ENCODE measurements around the gene PYGM. TPM values are rescaled to one million over a fixed set of nuclear protein-coding genes. Genes with fewer than 3 reads are reported as not detected.
A peak's percentile ranks its signal among the peaks of the same experiment; 100 is the strongest.

Gene PYGM
- total and polyA plus RNA-seq, 2 donors (not counting 3 experiments of a cell fraction or from before 2014, with no cell fraction given) = 0.10 to 0.62 TPM

GRCh38 chr11:64803158-64803845 lies 43.5 kb upstream of the PYGM start, which contains the start of gene MAP4K2:
MAP4K2 (minus strand) TSS chr11:64803214; CDS start chr11:64803149, 65 bp downstream.
- H3K27ac ChIP-seq (ENCODE audit: insufficient read depth, low read depth, low read length) = peak within 1 kb of the TSS; percentile 75
- H3K9ac ChIP-seq (replicated peaks; ENCODE audit: extremely low read depth, insufficient read depth, low read length) = peak within 1 kb of the TSS; percentile 77
- H3K79me2 ChIP-seq (ENCODE audit: control insufficient read depth, insufficient read depth, low read length) = peaks cover 7% of the 10 kb centered on the region
- H4K20me1 ChIP-seq (replicated peaks; ENCODE audit: control insufficient read depth, extremely low read depth, insufficient read depth, low read length) = no peaks in the 10 kb centered on the region
- peak within 1 kb of the TSS; percentile 59 to 87 (median 70) for H3K4me3 ChIP-seq (replicated peaks in 1 of 3; ENCODE audit: insufficient read depth in 1 of 3, low read depth in 1 of 3, low read length in 3 of 3)
- peaks cover 36% of the 10 kb centered on the region for H3K4me1 ChIP-seq (ENCODE audit: control insufficient read depth, extremely low read depth, insufficient read depth, low read length)
- H2AFZ ChIP-seq (ENCODE audit: low read depth, low read length) = peak within 1 kb of the TSS; percentile 62
- H3K9me3 ChIP-seq (replicated peaks; ENCODE audit: control insufficient read depth, insufficient read depth, low read length) = no peaks in the 10 kb centered on the region
- H3K36me3 ChIP-seq (ENCODE audit: control insufficient read depth in 2 of 2, extremely low read depth in 1 of 2, insufficient read depth in 2 of 2, low read length in 2 of 2) = peaks cover 2 to 28% of the 10 kb centered on the region in 2 experiments
- dilution Hi-C loops (cut with MboI; ENCODE audit: extremely low pct_ligation_motif_present, low sequenced_read_pairs) (no loop called here), intact Hi-C loops (cut with micrococcal nuclease) (loop anchor here (1.0 to 2.0 kb wide), 3 partner anchors 25 to 211 kb away; partner anchors contain the start of genes ARL2, CDC42BPG and SF1)
- DNase-seq (ENCODE audit: low read depth, low spot score) = peak; percentile 74
- H3K9me1 ChIP-seq (replicated peaks; ENCODE audit: control insufficient read depth, extremely low read depth, insufficient read depth, low read length) = no peaks in the 10 kb centered on the region
- no TSS peak for BruUV-seq (replicated peaks)
- ChIA-PET CTCF (interaction anchor here (0.8 to 1.9 kb wide), 6 partner anchors 9 to 85 kb away, joined by 3 to 8 read pairs (median 4); partner anchors contain the start of gene CDC42BPG), POLR2A (no interaction called here)
- H3K4me2 ChIP-seq (ENCODE audit: insufficient read depth, low read length) = peak within 1 kb of the TSS; percentile 82
- peak; percentile 87 for FAIRE-seq
- H3K27me3 ChIP-seq (ENCODE audit: control insufficient read depth in 2 of 2, insufficient read depth in 2 of 2, low read length in 2 of 2) = no peaks in the 10 kb centered on the region
- TF ChIP-seq POLR2A (IDR thresholded peaks at IDR 0.05; ENCODE audit: low read depth, low read length) (no peak), CTCF (IDR thresholded peaks at IDR 0.05; ENCODE audit: extremely low read depth in 1 of 2, insufficient read depth in 1 of 2, low read depth in 1 of 2, low read length in 2 of 2) (peak; percentile 5 to 28), FOS (IDR thresholded peaks at IDR 0.05; ENCODE audit: borderline replicate concordance, insufficient read depth, low read length) (no peak), MAX (IDR thresholded peaks at IDR 0.05; ENCODE audit: insufficient read depth, insufficient read length) (no peak), JUN (IDR thresholded peaks at IDR 0.05; ENCODE audit: borderline replicate concordance, insufficient read depth, insufficient read length, low read depth) (no peak), GATA2 (IDR thresholded peaks at IDR 0.05; ENCODE audit: insufficient read depth, insufficient read length, low read depth, low read length) (no peak), POLR2AphosphoS5 (IDR thresholded peaks at IDR 0.05; ENCODE audit: insufficient read depth, low read depth, low read length) (peak; percentile 31), EZH2 (IDR thresholded peaks at IDR 0.05; ENCODE audit: borderline replicate concordance, low read depth, low read length, severe bottlenecking) (no peak), MYC (IDR thresholded peaks at IDR 0.05; ENCODE audit: low read depth, low read length) (no peak)

Measured in endothelial cell of umbilical vein (primary cell).